HG02840 (cell line): ENCODE results near the gene ZNF148.

Experiments
- ATAC-seq: cut with Tn5 transposase; IDR thresholded peaks from one replicate; pipeline ENCODE4 v1.9.1; 2021; ENCODE audit warnings: mild to moderate bottlenecking, moderate library complexity, moderate number of reproducible peaks; ENCODE audit not compliant: unreplicated experiment, low FRiP score

The ZNF148 gene

DNA sequence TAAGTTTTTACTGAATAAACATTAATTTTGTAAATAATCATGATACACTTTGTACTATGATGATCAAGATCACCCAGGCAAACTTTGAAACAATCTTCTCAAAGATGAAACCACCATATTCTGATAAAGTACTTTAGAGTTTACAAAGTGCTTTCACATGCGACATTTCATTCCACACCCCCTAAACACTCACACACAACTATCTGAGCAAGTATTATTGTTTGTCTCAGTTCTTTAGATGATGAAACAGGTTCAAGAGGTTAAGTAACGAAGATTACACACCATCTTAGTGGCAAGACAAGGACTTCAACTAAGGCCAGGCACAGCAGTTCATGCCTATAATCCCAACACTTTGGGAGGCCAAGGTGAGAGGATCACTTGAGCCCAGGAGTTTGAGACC, 37.6 kb downstream of the ZNF148 start:
- no peak for ATAC-seq

DNA sequence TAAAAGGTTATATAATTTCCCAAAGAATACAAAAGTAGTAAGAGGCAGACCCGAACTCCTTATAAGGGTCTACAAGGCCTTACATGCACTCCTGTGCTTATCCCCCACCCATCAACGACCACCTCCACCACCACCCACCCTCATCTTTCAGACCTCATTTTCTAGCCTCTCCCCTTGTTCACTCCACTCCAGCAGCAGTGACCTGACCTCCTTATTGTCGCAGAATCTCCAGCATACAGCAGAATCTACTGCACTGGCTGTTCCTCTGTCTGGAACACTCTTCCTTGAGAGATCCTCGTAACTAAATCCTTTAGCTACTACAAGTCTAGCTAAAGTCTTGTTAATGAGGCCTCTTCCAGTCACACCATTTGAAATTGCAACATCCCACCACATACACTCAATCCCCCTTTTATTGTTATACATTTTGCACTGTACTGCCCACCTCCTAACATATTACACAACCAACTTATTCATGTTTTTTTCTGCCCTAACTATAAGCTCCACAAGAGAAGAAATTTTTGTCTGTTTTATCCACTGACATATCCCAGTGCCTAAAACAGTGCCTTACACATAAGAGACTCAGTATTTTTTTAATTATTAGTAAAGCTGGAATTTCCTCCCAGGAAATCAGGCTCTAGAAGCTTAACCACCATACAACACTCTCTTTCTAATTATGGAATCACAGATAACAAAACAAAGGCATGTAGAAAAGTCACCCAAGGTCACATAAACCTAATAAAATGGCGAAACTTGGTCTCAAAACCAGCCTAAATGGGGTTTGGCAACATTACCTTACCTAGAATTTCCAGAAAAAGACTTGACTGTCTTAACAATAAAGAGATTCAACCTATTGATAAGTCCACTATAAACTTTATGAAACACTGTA, 40.2 kb downstream of the ZNF148 start:
- ATAC-seq, result no peak

DNA sequence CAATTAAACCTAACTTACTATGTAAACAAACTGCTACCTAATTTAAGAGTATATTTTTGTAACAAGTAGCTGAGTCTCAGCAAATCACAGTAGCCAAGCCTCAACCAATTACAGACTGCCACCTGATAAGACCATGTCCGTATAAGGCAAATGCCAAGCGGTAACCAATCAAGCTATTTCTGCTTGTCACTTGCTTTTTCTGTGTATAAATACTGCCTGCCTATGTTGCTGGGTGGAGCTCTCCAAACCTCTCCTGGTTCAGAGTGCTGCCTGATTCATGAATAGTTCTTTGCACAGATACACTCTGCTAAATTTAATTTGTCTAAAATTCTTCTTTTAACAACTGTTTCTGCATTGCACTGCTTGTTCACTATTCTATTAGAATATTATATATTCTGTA, 42.6 kb downstream of the ZNF148 start:
- ATAC-seq, result no peak

DNA sequence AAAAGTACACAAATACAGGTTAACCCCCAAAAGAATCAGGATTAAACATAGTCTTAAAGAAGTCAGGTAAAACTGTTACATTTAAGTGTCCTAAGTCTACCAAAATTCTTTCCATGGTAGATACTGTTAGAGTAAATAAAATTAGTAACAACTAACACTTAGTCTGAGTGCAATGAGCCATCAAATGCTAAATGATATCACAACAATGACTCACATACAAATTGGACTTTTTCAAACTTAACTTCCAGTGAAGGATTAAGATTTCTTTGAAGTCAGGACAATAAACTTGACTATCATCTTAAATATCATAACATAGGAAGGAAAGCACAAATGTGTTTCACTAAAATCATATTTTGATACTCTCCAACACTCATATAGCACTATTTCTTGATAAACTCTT, 43.9 kb downstream of the ZNF148 start:
- ATAC-seq, result no peak

DNA sequence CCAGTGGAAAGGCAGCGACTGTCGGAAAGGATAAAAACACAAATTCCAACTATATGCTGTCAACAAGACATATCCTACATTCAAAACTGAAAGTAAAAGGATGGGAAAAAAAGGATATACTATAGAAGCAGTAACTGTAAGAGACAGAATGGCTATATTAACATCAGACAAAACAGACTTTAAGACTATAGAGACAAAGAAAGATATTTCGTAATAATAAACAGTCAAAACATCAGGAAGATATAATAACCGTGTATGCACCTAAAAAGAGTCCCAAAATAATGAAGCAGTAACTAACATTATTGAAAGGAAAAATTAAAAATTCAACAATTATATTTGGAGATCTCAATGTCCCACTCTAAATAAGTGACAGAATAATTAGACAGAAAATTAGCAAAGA, 48.2 kb downstream of the ZNF148 start:
- no peak for ATAC-seq

DNA sequence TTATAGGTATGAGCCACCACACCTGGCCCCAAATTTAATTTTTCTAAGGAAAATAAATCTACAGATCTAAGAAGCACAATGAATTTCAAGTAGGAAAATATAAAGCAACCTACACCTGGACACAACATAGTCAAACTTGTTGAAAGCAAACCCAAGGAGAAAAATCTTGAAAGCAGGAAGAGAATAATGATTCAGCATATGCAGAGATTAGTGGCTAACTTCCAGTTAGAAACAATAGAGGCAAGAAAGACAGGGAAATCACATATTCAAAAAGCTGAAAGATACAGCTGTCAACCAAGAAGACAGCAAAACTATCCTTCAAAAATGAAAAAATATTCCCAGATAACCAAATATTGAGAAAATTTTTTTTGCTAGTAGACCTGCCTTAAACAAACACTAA, 49.4 kb downstream of the ZNF148 start:
- ATAC-seq, result no peak

DNA sequence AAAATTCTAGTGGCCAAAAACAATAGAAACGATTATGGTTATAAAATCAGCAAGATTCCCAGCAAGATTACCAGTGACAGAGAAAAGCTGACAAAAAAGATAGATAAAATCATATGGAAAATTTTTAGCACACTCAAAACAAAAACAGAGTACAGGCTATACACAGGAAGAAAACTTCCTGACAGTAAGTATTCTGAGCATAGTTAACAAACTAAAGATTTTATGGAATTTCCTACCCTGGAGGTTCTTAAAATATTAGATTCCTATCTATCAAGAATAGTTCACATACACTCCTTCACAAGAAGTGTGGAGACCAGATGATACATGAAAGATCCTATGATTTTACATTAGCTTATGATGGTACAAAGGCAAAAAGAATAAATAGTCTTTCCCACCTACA, 50.8 kb downstream of the ZNF148 start:
- no peak for ATAC-seq

DNA sequence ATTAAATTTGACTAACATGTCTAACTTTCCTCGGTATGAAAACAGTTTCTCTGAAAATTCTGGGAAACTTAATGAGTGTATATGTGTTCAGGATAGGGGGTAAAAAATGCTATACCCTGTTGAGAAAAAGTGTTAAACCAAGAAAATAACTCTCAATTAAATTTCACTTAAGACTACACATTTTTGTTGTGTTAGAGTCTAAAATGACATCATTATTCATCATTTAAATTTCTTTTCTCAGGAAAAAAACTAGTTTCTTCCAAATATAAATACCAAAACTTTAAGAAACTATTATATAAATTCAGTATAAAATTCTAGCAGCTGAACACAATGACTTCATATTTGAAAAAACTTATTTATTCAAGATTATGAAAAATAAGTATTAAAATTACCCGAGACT, 52.2 kb downstream of the ZNF148 start:
- ATAC-seq, result no peak

DNA sequence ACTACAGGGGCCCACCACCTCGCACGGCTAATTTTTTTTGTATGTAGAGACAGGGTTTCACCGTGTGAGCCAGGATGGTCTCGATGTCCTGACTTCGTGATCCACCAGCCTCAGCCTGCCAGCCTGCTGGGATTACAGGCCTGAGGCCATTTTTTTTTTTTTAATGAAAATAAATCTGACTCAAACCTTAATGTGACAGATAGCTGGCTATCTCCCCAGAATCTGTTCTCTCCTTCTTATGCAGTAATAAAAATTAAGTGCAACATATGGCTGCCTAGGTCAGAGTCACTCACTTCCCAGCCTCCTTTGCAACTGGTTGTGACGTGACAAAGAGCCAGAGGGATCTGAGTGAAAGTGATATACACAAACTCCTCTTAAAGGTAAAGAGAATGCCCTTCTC, 53.0 kb downstream of the ZNF148 start:
- ATAC-seq, result no peak

DNA sequence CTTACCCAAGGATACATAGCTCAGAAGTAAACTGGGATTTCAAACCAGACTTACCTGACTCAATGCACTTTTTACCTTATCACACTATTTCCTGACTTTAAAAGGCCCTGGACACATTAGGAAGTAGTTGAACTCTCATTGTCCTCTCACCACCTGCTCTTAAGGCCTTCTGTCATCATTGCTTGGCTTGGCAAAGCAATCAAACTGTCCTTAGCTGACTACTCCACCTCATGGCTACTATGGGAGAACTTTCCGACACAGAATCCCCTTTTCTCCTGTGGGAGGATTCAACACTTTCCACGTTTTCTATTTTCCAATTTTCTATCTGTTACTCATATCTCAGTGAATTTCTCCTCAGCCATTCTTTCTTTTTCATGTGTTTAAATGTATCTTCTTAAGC, 55.4 kb downstream of the ZNF148 start:
- ATAC-seq, result no peak

DNA sequence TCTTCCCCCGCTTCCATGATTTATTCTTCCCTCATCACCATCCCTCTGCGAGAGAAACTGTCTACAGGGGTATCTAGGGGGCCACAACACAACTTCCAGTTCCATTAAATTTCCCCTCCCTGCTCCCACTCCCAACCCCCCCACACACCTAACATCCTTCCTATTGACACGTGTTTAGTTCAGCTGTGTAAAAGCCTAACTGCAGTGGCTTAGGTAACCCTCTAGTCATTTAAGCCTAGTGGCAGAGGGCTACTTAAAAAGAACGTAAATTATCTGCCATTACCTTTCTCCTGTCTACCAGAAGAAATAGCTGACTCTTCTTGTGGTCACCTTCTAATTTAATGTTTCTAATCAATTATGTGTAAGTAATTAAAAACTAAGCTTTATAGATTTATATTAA, 56.3 kb downstream of the ZNF148 start:
- ATAC-seq, result no peak

DNA sequence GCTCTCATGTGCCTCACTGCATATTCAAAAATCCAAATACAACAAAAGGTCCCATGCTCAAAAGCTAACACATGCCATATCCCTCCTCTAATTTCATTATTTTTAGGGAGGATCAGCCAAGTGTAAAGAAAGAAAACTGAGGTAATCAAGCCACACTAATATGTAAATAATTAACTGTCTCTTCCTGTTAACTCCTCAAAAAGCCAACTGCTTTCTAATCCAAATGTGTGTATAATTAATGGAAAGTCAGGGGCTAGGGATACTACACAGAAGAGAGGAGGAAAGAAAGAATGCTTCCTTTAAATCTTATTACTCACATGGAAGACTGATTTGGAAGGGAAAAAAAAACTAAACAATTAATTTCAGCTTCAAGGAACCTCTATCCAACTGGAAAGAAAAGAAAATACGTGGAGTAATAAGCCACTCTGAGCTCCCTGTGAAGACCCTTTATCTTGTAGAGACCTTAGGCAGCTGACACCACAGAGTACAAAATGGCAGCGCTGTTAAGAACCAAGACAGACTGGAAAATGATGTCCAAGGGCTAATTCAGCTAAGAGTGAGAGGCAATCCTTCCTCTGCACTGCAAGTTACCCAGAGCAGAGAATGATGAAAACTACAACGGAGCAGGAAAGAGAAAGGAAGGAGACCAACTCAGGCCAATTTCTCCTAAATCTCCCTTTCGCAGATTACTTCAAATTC, 56.8 kb downstream of the ZNF148 start:
- ATAC-seq, result no peak

DNA sequence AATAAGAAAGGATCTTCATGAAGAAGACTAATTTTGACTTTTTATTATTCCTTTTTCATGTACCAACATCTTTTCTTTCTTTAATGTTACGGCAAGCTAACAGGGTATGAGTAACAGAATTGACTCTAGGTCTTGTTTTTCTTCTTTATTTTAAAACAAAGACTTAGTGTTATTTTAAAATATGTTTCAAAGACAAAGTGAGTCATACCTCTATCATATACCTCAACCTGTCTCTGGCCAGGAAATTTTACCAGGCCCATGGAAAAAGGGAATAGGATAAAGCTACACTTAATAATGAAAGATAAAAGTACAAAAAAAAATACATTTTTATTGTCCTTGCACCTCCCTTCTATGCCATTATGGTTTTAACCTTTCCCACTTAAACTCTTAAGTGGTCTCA, 57.4 kb downstream of the ZNF148 start:
- ATAC-seq, result no peak

DNA sequence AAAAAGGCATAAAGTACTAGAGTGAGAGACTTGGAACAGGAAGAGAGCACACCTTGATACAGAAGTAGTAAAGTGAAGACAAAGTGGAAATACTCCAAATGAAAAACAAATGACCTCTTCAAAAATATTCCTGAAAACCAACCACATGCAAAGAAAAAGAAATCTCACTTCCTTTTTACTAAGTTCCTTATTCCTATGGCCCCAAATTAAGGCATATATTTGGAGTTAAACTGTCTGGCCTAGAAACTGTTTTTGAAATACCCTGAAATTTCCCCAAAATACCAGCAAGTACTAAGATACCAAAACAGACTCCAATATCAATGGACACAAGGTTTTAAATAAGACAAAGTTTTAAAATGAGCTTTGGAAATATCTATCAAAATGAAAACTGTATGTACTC, 58.2 kb downstream of the ZNF148 start:
- no peak for ATAC-seq

DNA sequence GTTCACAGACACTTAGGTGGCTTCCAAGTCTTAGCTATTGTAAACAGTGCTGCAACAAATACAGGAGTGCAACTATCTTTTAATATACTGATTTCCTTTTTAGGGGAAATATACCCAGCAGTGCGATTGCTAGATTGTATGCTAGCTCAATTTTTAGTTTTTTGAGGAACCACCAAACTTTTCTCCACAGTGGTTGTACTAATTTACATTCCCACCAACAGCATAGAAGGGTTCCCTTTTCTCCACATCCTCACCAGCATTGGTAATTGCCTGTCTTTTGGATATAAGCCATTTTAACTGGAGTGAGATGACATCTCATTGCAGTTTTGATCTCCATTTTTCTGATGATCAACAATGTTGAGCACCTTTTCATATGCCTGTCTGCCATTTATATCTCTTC, 58.9 kb downstream of the ZNF148 start:
- ATAC-seq, result no peak

DNA sequence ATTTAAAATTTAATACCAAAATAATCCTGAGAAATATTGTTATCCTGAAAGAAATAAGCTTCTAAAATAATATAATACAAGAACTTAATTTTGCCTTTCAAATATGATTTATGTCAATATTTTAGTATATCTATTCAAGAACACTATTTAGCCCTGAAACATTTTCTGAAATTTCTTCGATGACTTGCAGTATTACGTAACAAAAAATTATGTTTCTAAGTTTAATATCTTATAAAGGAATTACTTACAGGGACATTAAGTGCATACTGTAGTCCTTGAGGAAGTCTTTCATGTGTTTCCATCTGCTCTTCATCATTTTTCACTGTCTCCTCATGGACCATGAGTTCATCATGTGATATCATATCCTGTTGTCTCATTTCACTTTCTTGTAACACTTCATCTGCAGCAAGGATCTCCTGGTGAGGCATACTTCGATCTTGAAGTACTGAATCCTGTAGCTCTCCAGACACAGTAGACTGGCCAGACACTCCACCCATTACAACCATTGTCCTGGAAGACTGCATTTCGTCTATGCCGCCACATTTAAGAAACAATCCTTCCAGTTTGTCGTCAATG, 62.0 kb downstream of the ZNF148 start:
- ATAC-seq, result no peak

DNA sequence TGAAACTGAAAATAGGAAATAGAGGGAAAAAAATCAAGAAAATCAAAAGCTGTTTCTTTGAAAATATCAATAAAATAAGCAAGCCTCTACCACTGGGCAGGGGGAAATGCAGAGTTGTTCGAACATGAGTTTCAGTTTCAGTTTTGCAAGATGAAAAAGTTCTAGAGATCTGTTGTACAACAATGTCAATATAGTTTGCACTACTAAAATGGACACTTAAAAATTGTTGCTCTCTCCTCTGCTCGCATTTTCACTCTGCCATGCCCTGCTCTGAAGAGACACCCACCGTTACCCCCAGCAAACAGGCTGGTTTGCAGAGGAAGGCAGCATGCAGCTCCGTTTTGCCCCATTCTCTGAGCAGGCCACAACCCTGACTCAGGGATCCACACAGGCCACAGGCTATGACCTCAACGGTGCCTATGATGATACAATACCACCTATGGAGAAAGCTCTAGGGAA, 64.5 kb downstream of the ZNF148 start:
- ATAC-seq, result no peak

DNA sequence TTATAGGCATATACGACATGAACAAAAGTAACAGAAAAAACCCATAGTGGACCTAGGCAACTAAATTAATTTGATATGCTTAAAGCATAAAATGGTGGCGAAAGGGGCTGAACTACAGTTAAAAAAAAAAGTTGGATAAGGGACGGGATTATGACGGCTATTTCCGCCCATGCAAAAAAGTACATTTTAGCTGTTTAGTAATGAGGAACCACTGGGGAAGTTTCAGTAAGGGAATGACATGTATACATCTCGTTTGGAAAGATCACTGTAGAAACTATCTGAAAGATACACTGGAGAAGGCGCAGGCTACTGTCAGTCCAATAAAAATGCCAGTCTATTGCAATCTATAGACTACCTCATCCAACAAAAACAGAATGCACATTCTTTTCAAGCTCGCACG, 65.6 kb downstream of the ZNF148 start:
- ATAC-seq, result no peak

DNA sequence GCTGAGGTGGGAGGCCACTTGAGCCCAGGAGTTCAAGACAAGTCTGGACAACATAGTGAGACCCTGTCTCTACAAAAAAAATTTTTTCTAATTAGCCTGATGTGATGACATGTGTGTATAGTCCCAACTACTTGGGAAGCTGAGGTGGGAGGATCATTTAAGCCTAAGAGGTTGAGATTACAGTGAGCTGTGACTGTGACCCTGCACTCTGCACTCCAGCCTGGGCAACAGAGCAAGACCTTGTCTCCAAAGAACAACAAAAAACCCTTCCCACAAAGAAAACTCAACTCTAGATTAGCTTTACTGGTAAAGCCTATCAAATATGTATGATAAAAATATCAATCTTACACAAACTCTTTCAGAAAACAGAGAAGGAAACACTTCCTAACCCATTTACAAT, 68.5 kb downstream of the ZNF148 start:
- no peak for ATAC-seq

DNA sequence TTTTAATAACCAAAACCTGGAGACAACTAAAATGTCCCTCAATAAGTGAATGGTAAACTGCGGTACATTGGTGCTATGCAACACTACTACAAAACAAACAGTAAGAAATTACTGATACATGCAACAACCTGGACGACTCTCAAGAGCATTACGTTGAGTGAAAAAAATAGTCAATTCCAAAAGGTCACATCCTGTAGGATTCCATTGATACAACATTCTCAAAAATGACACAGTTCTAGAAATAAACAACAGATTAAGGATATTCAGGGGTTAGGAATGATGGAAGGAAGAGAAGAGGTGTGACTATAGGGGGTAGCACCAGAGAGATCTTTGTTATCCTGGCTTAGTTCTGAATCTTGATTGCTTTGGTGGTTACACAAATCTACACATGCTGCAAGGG, 72.2 kb downstream of the ZNF148 start:
- ATAC-seq, result no peak

DNA sequence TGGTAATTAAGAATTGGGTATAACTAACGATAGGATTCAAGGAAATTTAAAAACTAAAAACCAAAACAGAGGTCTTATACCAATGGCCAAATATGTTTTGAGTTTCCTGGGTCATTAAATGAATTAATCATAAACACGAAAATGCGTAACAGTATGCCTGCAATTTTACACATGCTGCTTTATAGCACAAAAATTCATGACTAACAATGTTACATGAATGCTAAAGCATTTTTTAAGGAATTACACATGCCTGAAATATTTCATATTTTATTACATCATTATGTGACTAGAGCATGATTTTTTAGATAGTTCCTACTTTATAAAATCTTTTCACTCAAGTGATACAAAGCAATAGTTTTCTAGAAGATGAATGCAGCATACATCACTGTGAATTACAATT, 74.7 kb downstream of the ZNF148 start:
- no peak for ATAC-seq

DNA sequence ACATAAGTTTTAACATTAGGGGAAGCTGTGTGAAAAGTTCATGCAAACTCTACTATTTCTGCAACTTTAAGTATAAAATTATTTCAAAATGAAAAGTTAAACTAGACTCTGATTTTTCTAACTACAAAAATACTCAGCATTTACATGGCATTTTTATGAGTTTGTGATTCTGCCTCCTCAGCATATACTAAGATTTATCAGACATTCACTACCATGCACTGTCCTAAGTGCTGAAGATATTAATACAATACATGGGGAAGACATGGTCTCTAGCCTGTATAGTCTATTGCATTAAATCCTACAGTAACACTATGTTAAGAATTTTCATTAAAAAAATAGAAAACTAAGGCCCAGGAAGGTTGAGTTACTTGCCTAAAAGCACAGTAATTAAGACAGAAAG, 80.7 kb downstream of the ZNF148 start:
- no peak for ATAC-seq
